ENCODE data around the gene BAHD1.

DNA sequence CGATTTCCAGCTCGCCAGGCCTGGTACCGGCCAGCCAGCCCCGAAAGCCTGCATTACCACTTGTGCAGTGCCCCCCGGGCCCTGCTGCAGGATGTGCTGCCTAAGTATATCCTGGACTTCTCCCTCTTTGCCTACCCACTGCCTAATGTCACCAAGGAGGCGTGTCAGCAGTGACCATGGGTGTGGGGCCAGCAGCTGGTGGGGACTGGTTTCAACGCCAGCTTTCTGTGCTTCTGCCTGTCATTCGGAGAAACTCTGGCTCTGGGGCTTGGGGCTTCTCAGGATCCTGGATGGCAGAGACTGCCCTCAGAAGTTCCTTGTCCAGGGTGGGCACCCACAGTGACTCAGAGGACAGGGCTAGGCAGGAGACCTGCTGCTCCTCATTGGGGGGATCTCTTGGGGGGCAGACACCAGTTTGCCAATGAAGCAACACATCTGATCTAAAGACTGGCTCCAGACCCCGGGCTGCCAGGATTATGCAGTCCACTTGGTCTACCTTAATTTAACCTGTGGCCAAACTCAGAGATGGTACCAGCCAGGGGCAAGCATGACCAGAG lies 31.5 kb downstream of the BAHD1 start:
- TF ChIP-seq JUN (CRISPR knock-in tag; IDR thresholded peaks at IDR 0.05) (no peak), NFE2L1 (CRISPR knock-in tag; IDR thresholded peaks at IDR 0.05) (no peak), NR3C1 (CRISPR knock-in tag; conservative IDR thresholded peaks at IDR 0.05; ENCODE audit: low read depth) (no peak), SP1 (CRISPR knock-in tag; conservative IDR thresholded peaks at IDR 0.05) (no peak)
- TF ChIP-seq, protein P1, sequence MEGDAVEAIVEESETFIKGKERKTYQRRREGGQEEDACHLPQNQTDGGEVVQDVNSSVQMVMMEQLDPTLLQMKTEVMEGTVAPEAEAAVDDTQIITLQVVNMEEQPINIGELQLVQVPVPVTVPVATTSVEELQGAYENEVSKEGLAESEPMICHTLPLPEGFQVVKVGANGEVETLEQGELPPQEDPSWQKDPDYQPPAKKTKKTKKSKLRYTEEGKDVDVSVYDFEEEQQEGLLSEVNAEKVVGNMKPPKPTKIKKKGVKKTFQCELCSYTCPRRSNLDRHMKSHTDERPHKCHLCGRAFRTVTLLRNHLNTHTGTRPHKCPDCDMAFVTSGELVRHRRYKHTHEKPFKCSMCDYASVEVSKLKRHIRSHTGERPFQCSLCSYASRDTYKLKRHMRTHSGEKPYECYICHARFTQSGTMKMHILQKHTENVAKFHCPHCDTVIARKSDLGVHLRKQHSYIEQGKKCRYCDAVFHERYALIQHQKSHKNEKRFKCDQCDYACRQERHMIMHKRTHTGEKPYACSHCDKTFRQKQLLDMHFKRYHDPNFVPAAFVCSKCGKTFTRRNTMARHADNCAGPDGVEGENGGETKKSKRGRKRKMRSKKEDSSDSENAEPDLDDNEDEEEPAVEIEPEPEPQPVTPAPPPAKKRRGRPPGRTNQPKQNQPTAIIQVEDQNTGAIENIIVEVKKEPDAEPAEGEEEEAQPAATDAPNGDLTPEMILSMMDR (IDR thresholded peaks at IDR 0.05) = no peak
- TF ChIP-seq, protein P2, sequence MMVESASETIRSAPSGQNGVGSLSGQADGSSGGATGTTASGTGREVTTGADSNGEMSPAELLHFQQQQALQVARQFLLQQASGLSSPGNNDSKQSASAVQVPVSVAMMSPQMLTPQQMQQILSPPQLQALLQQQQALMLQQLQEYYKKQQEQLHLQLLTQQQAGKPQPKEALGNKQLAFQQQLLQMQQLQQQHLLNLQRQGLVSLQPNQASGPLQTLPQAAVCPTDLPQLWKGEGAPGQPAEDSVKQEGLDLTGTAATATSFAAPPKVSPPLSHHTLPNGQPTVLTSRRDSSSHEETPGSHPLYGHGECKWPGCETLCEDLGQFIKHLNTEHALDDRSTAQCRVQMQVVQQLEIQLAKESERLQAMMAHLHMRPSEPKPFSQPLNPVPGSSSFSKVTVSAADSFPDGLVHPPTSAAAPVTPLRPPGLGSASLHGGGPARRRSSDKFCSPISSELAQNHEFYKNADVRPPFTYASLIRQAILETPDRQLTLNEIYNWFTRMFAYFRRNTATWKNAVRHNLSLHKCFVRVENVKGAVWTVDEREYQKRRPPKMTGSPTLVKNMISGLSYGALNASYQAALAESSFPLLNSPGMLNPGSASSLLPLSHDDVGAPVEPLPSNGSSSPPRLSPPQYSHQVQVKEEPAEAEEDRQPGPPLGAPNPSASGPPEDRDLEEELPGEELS (CRISPR knock-in tag; IDR thresholded peaks at IDR 0.05) = no peak
- TF ChIP-seq, protein P3, sequence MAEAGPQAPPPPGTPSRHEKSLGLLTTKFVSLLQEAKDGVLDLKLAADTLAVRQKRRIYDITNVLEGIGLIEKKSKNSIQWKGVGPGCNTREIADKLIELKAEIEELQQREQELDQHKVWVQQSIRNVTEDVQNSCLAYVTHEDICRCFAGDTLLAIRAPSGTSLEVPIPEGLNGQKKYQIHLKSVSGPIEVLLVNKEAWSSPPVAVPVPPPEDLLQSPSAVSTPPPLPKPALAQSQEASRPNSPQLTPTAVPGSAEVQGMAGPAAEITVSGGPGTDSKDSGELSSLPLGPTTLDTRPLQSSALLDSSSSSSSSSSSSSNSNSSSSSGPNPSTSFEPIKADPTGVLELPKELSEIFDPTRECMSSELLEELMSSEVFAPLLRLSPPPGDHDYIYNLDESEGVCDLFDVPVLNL (CRISPR knock-in tag; IDR thresholded peaks at IDR 0.05; ENCODE audit: borderline replicate concordance, low read depth) = no peak
- TF ChIP-seq, protein P4, sequence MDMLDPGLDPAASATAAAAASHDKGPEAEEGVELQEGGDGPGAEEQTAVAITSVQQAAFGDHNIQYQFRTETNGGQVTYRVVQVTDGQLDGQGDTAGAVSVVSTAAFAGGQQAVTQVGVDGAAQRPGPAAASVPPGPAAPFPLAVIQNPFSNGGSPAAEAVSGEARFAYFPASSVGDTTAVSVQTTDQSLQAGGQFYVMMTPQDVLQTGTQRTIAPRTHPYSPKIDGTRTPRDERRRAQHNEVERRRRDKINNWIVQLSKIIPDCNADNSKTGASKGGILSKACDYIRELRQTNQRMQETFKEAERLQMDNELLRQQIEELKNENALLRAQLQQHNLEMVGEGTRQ (CRISPR knock-in tag; IDR thresholded peaks at IDR 0.05) = no peak

Data from WTC11 (cell line).